ENCODE results near the gene MAP7D3. TPM values are rescaled to one million over a fixed set of nuclear protein-coding genes. Genes with fewer than 3 reads are reported as not detected.
A peak's percentile ranks its signal among the peaks of the same experiment; 100 is the strongest.

The MAP7D3 gene
- total and polyA plus RNA-seq, 9 of the 15 experiments (the other 6 are each of a cell fraction or from before 2014, with no cell fraction given) = 9.4 to 27.7 (median 14.0) TPM

- no peak for TF ChIP-seq CHAMP1 (IDR thresholded peaks at IDR 0.05)
- TF ChIP-seq XRCC5 (IDR thresholded peaks at IDR 0.05; ENCODE audit: low read depth, low read length) = no peak
- no peak for TF ChIP-seq SRSF1 (IDR thresholded peaks at IDR 0.05; ENCODE audit: low read depth, low read length)
- TF ChIP-seq WHSC1 (IDR thresholded peaks at IDR 0.05; ENCODE audit: low read length) = no peak
- TF ChIP-seq, protein P1, sequence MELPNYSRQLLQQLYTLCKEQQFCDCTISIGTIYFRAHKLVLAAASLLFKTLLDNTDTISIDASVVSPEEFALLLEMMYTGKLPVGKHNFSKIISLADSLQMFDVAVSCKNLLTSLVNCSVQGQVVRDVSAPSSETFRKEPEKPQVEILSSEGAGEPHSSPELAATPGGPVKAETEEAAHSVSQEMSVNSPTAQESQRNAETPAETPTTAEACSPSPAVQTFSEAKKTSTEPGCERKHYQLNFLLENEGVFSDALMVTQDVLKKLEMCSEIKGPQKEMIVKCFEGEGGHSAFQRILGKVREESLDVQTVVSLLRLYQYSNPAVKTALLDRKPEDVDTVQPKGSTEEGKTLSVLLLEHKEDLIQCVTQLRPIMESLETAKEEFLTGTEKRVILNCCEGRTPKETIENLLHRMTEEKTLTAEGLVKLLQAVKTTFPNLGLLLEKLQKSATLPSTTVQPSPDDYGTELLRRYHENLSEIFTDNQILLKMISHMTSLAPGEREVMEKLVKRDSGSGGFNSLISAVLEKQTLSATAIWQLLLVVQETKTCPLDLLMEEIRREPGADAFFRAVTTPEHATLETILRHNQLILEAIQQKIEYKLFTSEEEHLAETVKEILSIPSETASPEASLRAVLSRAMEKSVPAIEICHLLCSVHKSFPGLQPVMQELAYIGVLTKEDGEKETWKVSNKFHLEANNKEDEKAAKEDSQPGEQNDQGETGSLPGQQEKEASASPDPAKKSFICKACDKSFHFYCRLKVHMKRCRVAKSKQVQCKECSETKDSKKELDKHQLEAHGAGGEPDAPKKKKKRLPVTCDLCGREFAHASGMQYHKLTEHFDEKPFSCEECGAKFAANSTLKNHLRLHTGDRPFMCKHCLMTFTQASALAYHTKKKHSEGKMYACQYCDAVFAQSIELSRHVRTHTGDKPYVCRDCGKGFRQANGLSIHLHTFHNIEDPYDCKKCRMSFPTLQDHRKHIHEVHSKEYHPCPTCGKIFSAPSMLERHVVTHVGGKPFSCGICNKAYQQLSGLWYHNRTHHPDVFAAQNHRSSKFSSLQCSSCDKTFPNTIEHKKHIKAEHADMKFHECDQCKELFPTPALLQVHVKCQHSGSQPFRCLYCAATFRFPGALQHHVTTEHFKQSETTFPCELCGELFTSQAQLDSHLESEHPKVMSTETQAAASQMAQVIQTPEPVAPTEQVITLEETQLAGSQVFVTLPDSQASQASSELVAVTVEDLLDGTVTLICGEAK (IDR thresholded peaks at IDR 0.05) = no peak
- TF ChIP-seq, protein P1 (CRISPR knock-in tag; IDR thresholded peaks at IDR 0.05) = no peak
- 0 out of 4 replicates have a peak, but pooled peaks of 1 of the 2 experiments have one; percentile 28 for TF ChIP-seq NONO (IDR thresholded peaks at IDR 0.05; ENCODE audit: low read depth in 2 of 2, low read length in 1 of 2)
- TF ChIP-seq NR2C2 (CRISPR knock-in tag; IDR thresholded peaks at IDR 0.05) = no peak
- no peak for TF ChIP-seq NR2C2 (tag; IDR thresholded peaks at IDR 0.05)
- no peak for TF ChIP-seq ERF (CRISPR knock-in tag; IDR thresholded peaks at IDR 0.05)
- TF ChIP-seq USF2 (CRISPR knock-in tag; IDR thresholded peaks at IDR 0.05) = no peak
These were observed at the start of gene MAP7D3 (continued) for GRCh38 chrX:136251041-136251991.
